Measurements from ENCODE around the gene TNFAIP1. TPM values are rescaled to one million over a fixed set of nuclear protein-coding genes. Genes with fewer than 3 reads are reported as not detected.

Gene TNFAIP1
- total and polyA plus RNA-seq, 2 of the 4 experiments (the other 2 are of a cell fraction): 49.1 to 62.9 TPM

- peaks cover 23 to 31% of the 10 kb centered on the region in 2 experiments; a peak in 3 of 4 replicates for H3K79me1 ChIP-seq (ENCODE audit: low read depth in 1 of 2, low read length in 2 of 2)
- no TSS peak for BruUV-seq (replicated peaks)
- WGBS, 2 experiments (ENCODE audit: extremely low coverage in 2 of 2, insufficient read length in 1 of 2): no CpG with 5 or more reads among the region's 5 CpGs
- no peak overlapping the region for H2BK15ac ChIP-seq (ENCODE audit: low read depth, low read length)
- no peak overlapping the region for H3K18ac ChIP-seq (ENCODE audit: low read depth, low read length)
- no peak overlapping the region for H2BK5ac ChIP-seq (ENCODE audit: low read depth, low read length, poor library complexity, severe bottlenecking)
- H3K4ac ChIP-seq (ENCODE audit: low read depth, low read length): no peak overlapping the region
- no peaks in the 10 kb centered on the region; the same call in 1 of the 2 replicates for H3K9me1 ChIP-seq (ENCODE audit: insufficient read depth, low read length)
- ChIA-PET CTCF (no interaction called here), POLR2A (ENCODE audit: unreplicated experiment) (no interaction called here)
- H2BK120ac ChIP-seq (ENCODE audit: low read depth, low read length): no peak overlapping the region
- H3K4me2 ChIP-seq (ENCODE audit: low read depth, low read length): no peak overlapping the region
- no peak overlapping the region for H4K91ac ChIP-seq (ENCODE audit: insufficient read depth, low read depth, low read length)
- H2AK5ac ChIP-seq (ENCODE audit: low read depth, low read length): no peak overlapping the region
- peaks cover 16% of the 10 kb centered on the region for H3K36me3 ChIP-seq (ENCODE audit: control insufficient read depth, insufficient read depth, low read length)
- no peak overlapping the region for H4K5ac ChIP-seq (ENCODE audit: low read depth, low read length)
- H3K4me3 ChIP-seq (ENCODE audit: insufficient read depth, low read depth, low read length): no peak overlapping the region
- H3K9me3 ChIP-seq (ENCODE audit: control insufficient read depth, insufficient read depth, low read length): no peaks in the 10 kb centered on the region
- H3K27ac ChIP-seq (ENCODE audit: insufficient read depth, low read length): no peak overlapping the region
- no peaks in the 10 kb centered on the region for H4K20me1 ChIP-seq (ENCODE audit: insufficient read depth, low read length)
- no peak overlapping the region for H2AK9ac ChIP-seq (replicated peaks; ENCODE audit: low read depth, low read length, poor library complexity)
- no peak overlapping the region for H2AFZ ChIP-seq (replicated peaks; ENCODE audit: low read length, poor library complexity)
- no peak overlapping the region for H3K9ac ChIP-seq (ENCODE audit: low read depth, low read length)
- no peak overlapping the region for H3K14ac ChIP-seq (replicated peaks; ENCODE audit: low read depth, low read length)
- intact Hi-C loops (cut with micrococcal nuclease) (loop anchor here (10.0 kb wide), 1 partner anchor 520 kb away; the partner anchor contains the start of gene NOS2), in situ Hi-C loops (cut with MboI; ENCODE audit: low sequenced_read_pairs) (loop anchor here (10.0 to 25.0 kb wide), 2 partner anchors 280 to 788 kb away; partner anchors contain the start of gene NLK), dilution Hi-C loops (cut with HindIII; ENCODE audit: low sequenced_read_pairs, unreplicated experiment) (no loop called here)
- DNase-seq: no peak
- TF ChIP-seq RFX5 (IDR thresholded peaks at IDR 0.05; ENCODE audit: low read depth, low read length): no peak
- no peak for TF ChIP-seq RCOR1 (IDR thresholded peaks at IDR 0.05; ENCODE audit: insufficient replicate concordance, low read length)
- no peak for TF ChIP-seq NFE2L2 (IDR thresholded peaks at IDR 0.05; ENCODE audit: low read depth, low read length)
- TF ChIP-seq CHD1 (IDR thresholded peaks at IDR 0.05; ENCODE audit: low read depth, low read length): no peak
- TF ChIP-seq POLR2A (IDR thresholded peaks at IDR 0.05; ENCODE audit: low read depth, low read length): no peak
- no peak for TF ChIP-seq MXI1 (IDR thresholded peaks at IDR 0.05; ENCODE audit: borderline replicate concordance, low read depth, low read length)
- TF ChIP-seq FOS (IDR thresholded peaks at IDR 0.05; ENCODE audit: low read depth, low read length): no peak
- no peak overlapping the region for H4K8ac ChIP-seq (ENCODE audit: low read depth in 2 of 2, low read length in 2 of 2)
- H3K56ac ChIP-seq (ENCODE audit: extremely low read depth, insufficient read depth, low read length): no peak overlapping the region
- no peak overlapping the region for H2BK20ac ChIP-seq (ENCODE audit: low read depth, low read length)
- H3K4me1 ChIP-seq (ENCODE audit: control insufficient read depth, insufficient read depth, low read length): peaks cover 7% of the 10 kb centered on the region; the same call in 1 of the 2 replicates
- no peak overlapping the region for H3K23ac ChIP-seq (ENCODE audit: low read depth, low read length)
- no peaks in the 10 kb centered on the region for H3K27me3 ChIP-seq (ENCODE audit: control insufficient read depth, insufficient read depth, low read length)
- no peak for ATAC-seq (ENCODE audit: low read depth)
Observed at GRCh38 chr17:28325211-28325610, 10.3 kb upstream of the TNFAIP1 start.

All from IMR-90 (cell line).